ENCODE measurements around the gene ISG15. TPM values are rescaled to one million over a fixed set of nuclear protein-coding genes. Genes with fewer than 3 reads are reported as not detected.

Gene ISG15
- total and polyA plus RNA-seq, 9 of the 15 experiments (the other 6 are each of a cell fraction or from before 2014, with no cell fraction given): 0.40 to 58.3 (median 12.2) TPM

GRCh38 chr1:1019122-1019999 lies 6.1 kb downstream of the ISG15 start (continued):
- TF ChIP-seq ZNF584 (CRISPR knock-in tag; IDR thresholded peaks at IDR 0.05; ENCODE audit: low read depth) (no peak), NCOR1 (IDR thresholded peaks at IDR 0.05) (no peak), RBM34 (IDR thresholded peaks at IDR 0.05; ENCODE audit: borderline replicate concordance, insufficient read depth, low read length) (no peak), ZNF175 (CRISPR knock-in tag; IDR thresholded peaks at IDR 0.05; ENCODE audit: low read depth) (no peak), DDX20 (tag; IDR thresholded peaks at IDR 0.05; ENCODE audit: low read depth) (no peak), ZNF184 (CRISPR knock-in tag; IDR thresholded peaks at IDR 0.05) (no peak), HSF4 (CRISPR knock-in tag; IDR thresholded peaks at IDR 0.05; ENCODE audit: borderline replicate concordance) (no peak), PHTF2 (CRISPR knock-in tag; IDR thresholded peaks at IDR 0.05) (no peak), ZNF507 (tag; conservative IDR thresholded peaks at IDR 0.05) (no peak), ZEB2 (IDR thresholded peaks at IDR 0.05) (no peak), GATAD2A (IDR thresholded peaks at IDR 0.05) (no peak), CEBPB (tag; IDR thresholded peaks at IDR 0.05) (no peak), E2F1 (CRISPR knock-in tag; IDR thresholded peaks at IDR 0.05) (no peak), ETV6 (IDR thresholded peaks at IDR 0.05; ENCODE audit: borderline replicate concordance in 1 of 2, low read depth in 2 of 2, low read length in 1 of 2) (no peak), ETV6 (CRISPR knock-in tag; IDR thresholded peaks at IDR 0.05; ENCODE audit: borderline replicate concordance) (no peak), MBD2 (IDR thresholded peaks at IDR 0.05; ENCODE audit: borderline replicate concordance, low read depth) (no peak; the same call in 1 of the 2 replicates), ZNF263 (CRISPR knock-in tag; IDR thresholded peaks at IDR 0.05; ENCODE audit: borderline replicate concordance) (no peak), SMAD2 (IDR thresholded peaks at IDR 0.05; ENCODE audit: low read depth, low read length) (no peak), GATAD2B (IDR thresholded peaks at IDR 0.05; ENCODE audit: borderline replicate concordance) (peak; percentile 81), HNRNPUL1 (IDR thresholded peaks at IDR 0.05; ENCODE audit: low read length) (no peak)
- TF ChIP-seq, protein P1, sequence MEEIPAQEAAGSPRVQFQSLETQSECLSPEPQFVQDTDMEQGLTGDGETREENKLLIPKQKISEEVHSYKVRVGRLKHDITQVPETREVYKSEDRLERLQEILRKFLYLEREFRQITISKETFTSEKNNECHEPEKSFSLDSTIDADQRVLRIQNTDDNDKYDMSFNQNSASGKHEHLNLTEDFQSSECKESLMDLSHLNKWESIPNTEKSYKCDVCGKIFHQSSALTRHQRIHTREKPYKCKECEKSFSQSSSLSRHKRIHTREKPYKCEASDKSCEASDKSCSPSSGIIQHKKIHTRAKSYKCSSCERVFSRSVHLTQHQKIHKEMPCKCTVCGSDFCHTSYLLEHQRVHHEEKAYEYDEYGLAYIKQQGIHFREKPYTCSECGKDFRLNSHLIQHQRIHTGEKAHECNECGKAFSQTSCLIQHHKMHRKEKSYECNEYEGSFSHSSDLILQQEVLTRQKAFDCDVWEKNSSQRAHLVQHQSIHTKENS (CRISPR knock-in tag; IDR thresholded peaks at IDR 0.05): no peak
- TF ChIP-seq, protein P2, sequence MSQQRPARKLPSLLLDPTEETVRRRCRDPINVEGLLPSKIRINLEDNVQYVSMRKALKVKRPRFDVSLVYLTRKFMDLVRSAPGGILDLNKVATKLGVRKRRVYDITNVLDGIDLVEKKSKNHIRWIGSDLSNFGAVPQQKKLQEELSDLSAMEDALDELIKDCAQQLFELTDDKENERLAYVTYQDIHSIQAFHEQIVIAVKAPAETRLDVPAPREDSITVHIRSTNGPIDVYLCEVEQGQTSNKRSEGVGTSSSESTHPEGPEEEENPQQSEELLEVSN (IDR thresholded peaks at IDR 0.05; ENCODE audit: borderline replicate concordance in 1 of 2, extremely low read depth in 1 of 2, insufficient read depth in 1 of 2, insufficient read length in 1 of 2, low read depth in 1 of 2, low read length in 1 of 2, poor library complexity in 1 of 2, severe bottlenecking in 1 of 2): peak in 1 of 2 experiments; percentile 60
- TF ChIP-seq, protein P3, sequence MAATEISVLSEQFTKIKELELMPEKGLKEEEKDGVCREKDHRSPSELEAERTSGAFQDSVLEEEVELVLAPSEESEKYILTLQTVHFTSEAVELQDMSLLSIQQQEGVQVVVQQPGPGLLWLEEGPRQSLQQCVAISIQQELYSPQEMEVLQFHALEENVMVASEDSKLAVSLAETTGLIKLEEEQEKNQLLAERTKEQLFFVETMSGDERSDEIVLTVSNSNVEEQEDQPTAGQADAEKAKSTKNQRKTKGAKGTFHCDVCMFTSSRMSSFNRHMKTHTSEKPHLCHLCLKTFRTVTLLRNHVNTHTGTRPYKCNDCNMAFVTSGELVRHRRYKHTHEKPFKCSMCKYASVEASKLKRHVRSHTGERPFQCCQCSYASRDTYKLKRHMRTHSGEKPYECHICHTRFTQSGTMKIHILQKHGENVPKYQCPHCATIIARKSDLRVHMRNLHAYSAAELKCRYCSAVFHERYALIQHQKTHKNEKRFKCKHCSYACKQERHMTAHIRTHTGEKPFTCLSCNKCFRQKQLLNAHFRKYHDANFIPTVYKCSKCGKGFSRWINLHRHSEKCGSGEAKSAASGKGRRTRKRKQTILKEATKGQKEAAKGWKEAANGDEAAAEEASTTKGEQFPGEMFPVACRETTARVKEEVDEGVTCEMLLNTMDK (IDR thresholded peaks at IDR 0.05; ENCODE audit: borderline replicate concordance, insufficient read depth, low read depth, low read length, poor library complexity, severe bottlenecking): peak; percentile 78
